ENCODE data around the gene SORT1. TPM values are rescaled to one million over a fixed set of nuclear protein-coding genes. Genes with fewer than 3 reads are reported as not detected.

The SORT1 gene
- total RNA-seq, 1 donor from 2014 or later: 30.7 TPM

GRCh38 chr1:109268431-109269211 lies 129.1 kb downstream of the SORT1 start:
- intact Hi-C loops (cut with DNase I): no loop called here
- Histone ChIP-seq H3K9me3 (no peaks in the 10 kb centered on the region), H3K27ac (no peak overlapping the region), H3K36me3 (no peaks in the 10 kb centered on the region), H3K4me3 (no peak overlapping the region), H3K4me1 (peaks cover 6% of the 10 kb centered on the region), H3K27me3 (no peaks in the 10 kb centered on the region)
- DNase-seq (ENCODE audit: extremely low spot score in 2 of 2): no peak
- TF ChIP-seq POLR2AphosphoS5 (IDR thresholded peaks at IDR 0.05; ENCODE audit: insufficient read depth in 1 of 2, low read depth in 1 of 2) (no peak), CTCF (IDR thresholded peaks at IDR 0.05) (no peak), POLR2A (IDR thresholded peaks at IDR 0.05) (no peak)

GRCh38 chr1:109267743-109268300 lies 129.9 kb downstream of the SORT1 start:
- no peaks in the 10 kb centered on the region for H3K27me3 ChIP-seq
- no peaks in the 10 kb centered on the region for H3K36me3 ChIP-seq
- TF ChIP-seq CTCF (IDR thresholded peaks at IDR 0.05) (no peak), POLR2A (IDR thresholded peaks at IDR 0.05) (no peak), POLR2AphosphoS5 (IDR thresholded peaks at IDR 0.05; ENCODE audit: insufficient read depth in 1 of 2, low read depth in 1 of 2) (no peak)
- no peaks in the 10 kb centered on the region for H3K9me3 ChIP-seq
- H3K4me3 ChIP-seq: no peak overlapping the region
- H3K27ac ChIP-seq: no peak overlapping the region
- peaks cover 9% of the 10 kb centered on the region for H3K4me1 ChIP-seq
- intact Hi-C loops (cut with DNase I): no loop called here
- DNase-seq (ENCODE audit: extremely low spot score in 2 of 2): no peak

GRCh38 chr1:109266965-109267364 lies 130.8 kb downstream of the SORT1 start:
- DNase-seq (ENCODE audit: extremely low spot score in 2 of 2): no peak
- no peaks in the 10 kb centered on the region for H3K9me3 ChIP-seq
- intact Hi-C loops (cut with DNase I): no loop called here
- TF ChIP-seq CTCF (IDR thresholded peaks at IDR 0.05) (no peak), POLR2AphosphoS5 (IDR thresholded peaks at IDR 0.05; ENCODE audit: insufficient read depth in 1 of 2, low read depth in 1 of 2) (peak in 1 of 2 donors; percentile 28), POLR2A (IDR thresholded peaks at IDR 0.05) (no peak)
- H3K4me1 ChIP-seq: peaks cover 15% of the 10 kb centered on the region
- H3K4me3 ChIP-seq: no peak overlapping the region
- H3K27ac ChIP-seq: no peak overlapping the region
- H3K27me3 ChIP-seq: no peaks in the 10 kb centered on the region
- H3K36me3 ChIP-seq: no peaks in the 10 kb centered on the region

GRCh38 chr1:109265741-109266330 lies 131.9 kb downstream of the SORT1 start:
- H3K27me3 ChIP-seq: no peaks in the 10 kb centered on the region
- H3K4me3 ChIP-seq: no peak overlapping the region
- no peak for DNase-seq (ENCODE audit: extremely low spot score in 2 of 2)
- H3K36me3 ChIP-seq: peaks cover 0 to 4% of the 10 kb centered on the region in 2 donors
- H3K4me1 ChIP-seq: peaks cover 15% of the 10 kb centered on the region
- H3K27ac ChIP-seq: no peak overlapping the region
- intact Hi-C loops (cut with DNase I): no loop called here
- no peaks in the 10 kb centered on the region for H3K9me3 ChIP-seq
- TF ChIP-seq POLR2AphosphoS5 (IDR thresholded peaks at IDR 0.05; ENCODE audit: insufficient read depth in 1 of 2, low read depth in 1 of 2) (no peak), CTCF (IDR thresholded peaks at IDR 0.05) (no peak), POLR2A (IDR thresholded peaks at IDR 0.05) (no peak)

GRCh38 chr1:109265016-109265415 lies 132.7 kb downstream of the SORT1 start:
- TF ChIP-seq POLR2AphosphoS5 (IDR thresholded peaks at IDR 0.05; ENCODE audit: insufficient read depth in 1 of 2, low read depth in 1 of 2): no peak
- no peak for TF ChIP-seq CTCF (IDR thresholded peaks at IDR 0.05)
- no peak for TF ChIP-seq POLR2A (IDR thresholded peaks at IDR 0.05)
- H3K27ac ChIP-seq: no peak overlapping the region
- H3K9me3 ChIP-seq: no peaks in the 10 kb centered on the region
- peaks cover 15% of the 10 kb centered on the region for H3K4me1 ChIP-seq
- no peaks in the 10 kb centered on the region for H3K27me3 ChIP-seq
- no peak for DNase-seq (ENCODE audit: extremely low spot score in 2 of 2)
- no peak overlapping the region for H3K4me3 ChIP-seq
- intact Hi-C loops (cut with DNase I): no loop called here
- peaks cover 0 to 4% of the 10 kb centered on the region in 2 donors for H3K36me3 ChIP-seq
